GM23338 (cell line): ENCODE data around the gene UIMC1. TPM values are rescaled to one million over a fixed set of nuclear protein-coding genes. Genes with fewer than 3 reads are reported as not detected.
A peak's percentile ranks its signal among the peaks of the same experiment; 100 is the strongest.
"Not testable (repeated sequence)": the region's sequence is repeated elsewhere in the genome, so short reads cannot be mapped to it uniquely, and the experiment has no call there.

Source experiments
- ATAC-seq: fragments of 200-7000 bp; cut with Tn5 transposase; 3 replicates; pipeline ENCODE4 v1.9.1; 2020
- DNase-seq: peaks from one replicate; pipeline ENCODE4 v3.0.0-alpha.2; 2015; ENCODE audit warnings: low spot score
- H2AFZ ChIP-seq: fragments of 200-600 bp; sonication (generic); 2 replicates; pipeline ENCODE4 v1.8.0; 2016; ENCODE audit warnings: antibody characterized with exemption, mild to moderate bottlenecking, moderate library complexity
- H3F3A ChIP-seq: fragments of 200-600 bp; sonication (generic); replicated peaks from 2 replicates; pipeline ENCODE4 v1.8.0; 2017; ENCODE audit warnings: antibody characterized with exemption, mixed run types, low read depth
- H3K27ac ChIP-seq: fragments of 200-600 bp; sonication (generic); 2 replicates; pipeline ENCODE4 v1.6.1; 2016; ENCODE audit warnings: low read depth
- H3K27me3 ChIP-seq: fragments of 200-600 bp; sonication (generic); 2 replicates; pipeline ENCODE4 v1.8.0; 2016; ENCODE audit warnings: mild to moderate bottlenecking, mixed run types, moderate library complexity; ENCODE audit not compliant: insufficient read depth
- H3K36me3 ChIP-seq: fragments of 200-600 bp; sonication (generic); 2 replicates; pipeline ENCODE4 v1.8.0; 2016; ENCODE audit warnings: mild to moderate bottlenecking; ENCODE audit not compliant: insufficient read depth
- H3K4me1 ChIP-seq: fragments of 200-600 bp; sonication (generic); 2 replicates; pipeline ENCODE4 v1.8.0; 2016; ENCODE audit warnings: mild to moderate bottlenecking, moderate library complexity; ENCODE audit not compliant: insufficient read depth
- H3K4me2 ChIP-seq: fragments of 200-600 bp; sonication (generic); 2 replicates; pipeline ENCODE4 v1.7.1; 2017; ENCODE audit warnings: mixed run types
- H3K4me3 ChIP-seq: fragments of 200-600 bp; sonication (generic); 2 replicates; pipeline ENCODE4 v1.6.1; 2016; ENCODE audit warnings: mixed run types
- H3K79me2 ChIP-seq: fragments of 200-600 bp; sonication (generic); replicated peaks from 2 replicates; pipeline ENCODE4 v1.8.0; 2017; ENCODE audit warnings: mild to moderate bottlenecking; ENCODE audit not compliant: insufficient read depth
- H3K9me2 ChIP-seq: fragments of 200-600 bp; sonication (generic); 2 replicates; pipeline ENCODE4 v1.8.0; 2017; ENCODE audit not compliant: insufficient read depth
- H4K20me1 ChIP-seq: fragments of 200-600 bp; sonication (generic); replicated peaks from 2 replicates; pipeline ENCODE4 v1.8.0; 2017; ENCODE audit warnings: mild to moderate bottlenecking; ENCODE audit not compliant: insufficient read depth
- H3K27ac Mint-ChIP-seq: 2 replicates; pipeline ENCODE4 v1.8.0; 2020; ENCODE audit warnings: inconsistent platforms, mild to moderate bottlenecking, moderate library complexity, mixed read lengths
- H3K27me3 Mint-ChIP-seq: 3 replicates; pipeline ENCODE4 v1.8.0; 2022; ENCODE audit warnings: low read depth, mild to moderate bottlenecking, moderate library complexity, mixed read lengths, inconsistent platforms; ENCODE audit not compliant: insufficient read depth, poor library complexity
- H3K36me3 Mint-ChIP-seq: 3 replicates; pipeline ENCODE4 v1.8.0; 2021; ENCODE audit warnings: low read depth, mild to moderate bottlenecking, inconsistent platforms, moderate library complexity, mixed read lengths
- H3K4me1 Mint-ChIP-seq: 3 replicates; pipeline ENCODE4 v1.8.0; 2020; ENCODE audit warnings: mild to moderate bottlenecking, inconsistent platforms, mixed read lengths
- H3K4me3 Mint-ChIP-seq: 3 replicates; pipeline ENCODE4 v1.8.0; 2021; ENCODE audit warnings: moderate library complexity, mild to moderate bottlenecking, inconsistent platforms, mixed read lengths
- H3K9me3 Mint-ChIP-seq: 3 replicates; pipeline ENCODE4 v1.8.0; 2020; ENCODE audit warnings: moderate library complexity, mild to moderate bottlenecking, inconsistent platforms, mixed read lengths
- CREB1 ChIP-seq: fragments of 250-450 bp; sonication (Bioruptor Pico); IDR thresholded peaks from 2 replicates; pipeline ENCODE4 v1.5.0; 2020; ENCODE audit warnings: low read depth, mild to moderate bottlenecking, moderate library complexity
- EZH2phosphoT487 ChIP-seq: fragments of 200-600 bp; sonication (generic); IDR thresholded peaks from one replicate; pipeline ENCODE4 v1.8.1; 2018; ENCODE audit warnings: antibody characterized with exemption; ENCODE audit not compliant: unreplicated experiment
- JUNB ChIP-seq: IDR thresholded peaks from one replicate; pipeline ENCODE4 v1.6.1; 2016; ENCODE audit warnings: antibody characterized with exemption; ENCODE audit not compliant: unreplicated experiment
- NANOG ChIP-seq: IDR thresholded peaks from 2 replicates; pipeline ENCODE4 v1.6.1; 2016; ENCODE audit warnings: antibody characterized with exemption, borderline replicate concordance
- POLR2AphosphoS5 ChIP-seq: IDR thresholded peaks from 2 replicates; pipeline ENCODE4 v1.6.1; 2016; ENCODE audit warnings: antibody characterized with exemption, low read depth
- STAT1 ChIP-seq: IDR thresholded peaks from one replicate; pipeline ENCODE4 v1.6.1; 2016; ENCODE audit warnings: antibody characterized with exemption; ENCODE audit not compliant: unreplicated experiment
- ZNF114 ChIP-seq: fragments of 250-450 bp; sonication (Bioruptor Pico); IDR thresholded peaks from 2 replicates; pipeline ENCODE4 v1.5.0; 2020; ENCODE audit warnings: mild to moderate bottlenecking, moderate library complexity
- polyA plus RNA-seq: library from polyadenylated mRNA; unstranded; fragments of >200 nt; fragmentation: Nextera tagmentation; extraction: Ambion mirVana; gene quantifications from 2 replicates; pipeline ENCODE4 v1.2.1, GENCODE V29; 2016
- total RNA-seq: library from RNA; depleted of rRNA; stranded (reverse); fragments of >200 nt; shearing (Covaris generic); gene quantifications from 2 replicates; pipeline ENCODE4 v1.2.3, GENCODE V29; 2014
- TF ChIP-seq, protein P1 (sequence below), 2 experiments: fragments of 200-600 bp in 1 of 2; sonication (generic) in 1 of 2; conservative IDR thresholded peaks; 2 replicates each; pipeline versions ENCODE4 v1.5.1 to v1.6.1; 2016 to 2017; ENCODE audit warnings: antibody characterized with exemption in 2 of 2, low read depth in 2 of 2, mild to moderate bottlenecking in 2 of 2, moderate library complexity in 1 of 2
- TF ChIP-seq, protein P2 (sequence below): IDR thresholded peaks from one replicate; pipeline ENCODE4 v1.6.1; 2018; ENCODE audit warnings: antibody characterized with exemption; ENCODE audit not compliant: unreplicated experiment
- TF ChIP-seq, protein P3 (sequence below): IDR thresholded peaks from 2 replicates; pipeline ENCODE4 v1.6.1; 2016; ENCODE audit warnings: antibody characterized with exemption

UIMC1 gene
- total and polyA plus RNA-seq, 2 experiments from 2014 or later = 36.4 to 40.1 TPM

DNA sequence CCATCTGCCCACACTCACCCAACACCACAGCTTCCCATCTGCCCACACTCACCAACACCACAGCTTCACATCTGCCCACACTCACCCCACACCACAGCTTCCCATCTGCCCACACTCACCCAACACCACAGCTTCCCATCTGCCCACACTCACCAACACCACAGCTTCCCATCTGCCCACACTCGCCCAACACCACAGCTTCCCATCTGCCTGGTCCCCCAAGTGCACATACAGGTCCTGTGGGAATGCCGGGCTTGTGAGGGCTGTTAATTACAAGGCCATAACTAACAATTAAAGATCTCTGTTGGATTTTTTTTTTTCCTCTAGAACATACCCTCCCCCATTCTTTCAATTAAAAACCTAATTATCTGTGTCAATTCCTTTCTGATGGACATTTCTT is 133.6 kb downstream of the UIMC1 start:
- not testable (repeated sequence) for H3K4me3 ChIP-seq, H3K9me3 Mint-ChIP-seq, H4K20me1 ChIP-seq, H3F3A ChIP-seq, H3K27ac Mint-ChIP-seq, H3K27me3 ChIP-seq, H3K27ac ChIP-seq, H3K36me3 ChIP-seq, H3K4me1 Mint-ChIP-seq, H3K79me2 ChIP-seq, H3K4me2 ChIP-seq, H3K36me3 Mint-ChIP-seq, H2AFZ ChIP-seq, H3K9me2 ChIP-seq, H3K4me1 ChIP-seq, H3K4me3 Mint-ChIP-seq, DNase-seq, ATAC-seq
- peaks cover 18% of the 10 kb centered on the region for H3K27me3 Mint-ChIP-seq

DNA sequence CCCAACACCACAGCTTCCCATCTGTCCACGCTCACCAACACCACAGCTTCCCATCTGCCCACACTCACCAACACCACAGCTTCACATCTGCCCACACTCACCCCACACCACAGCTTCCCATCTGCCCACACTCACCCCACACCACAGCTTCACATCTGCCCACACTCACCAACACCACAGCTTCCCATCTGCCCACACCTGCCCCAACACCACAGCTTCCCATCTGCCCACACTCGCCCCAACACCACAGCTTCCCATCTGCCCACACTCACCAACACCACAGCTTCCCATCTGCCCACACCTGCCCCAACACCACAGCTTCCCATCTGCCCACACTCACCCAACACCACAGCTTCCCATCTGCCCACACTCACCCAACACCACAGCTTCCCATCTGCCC is 134.0 kb downstream of the UIMC1 start:
- not testable (repeated sequence) for H4K20me1 ChIP-seq, H3K4me1 ChIP-seq, H3K27ac ChIP-seq, H3K9me2 ChIP-seq, ATAC-seq, H3K4me3 ChIP-seq, H3K4me1 Mint-ChIP-seq, H3K36me3 Mint-ChIP-seq, H2AFZ ChIP-seq, H3F3A ChIP-seq, H3K27me3 ChIP-seq, H3K4me3 Mint-ChIP-seq, H3K79me2 ChIP-seq, H3K27ac Mint-ChIP-seq, H3K4me2 ChIP-seq, DNase-seq, H3K36me3 ChIP-seq, H3K9me3 Mint-ChIP-seq
- H3K27me3 Mint-ChIP-seq = peaks cover 16% of the 10 kb centered on the region

DNA sequence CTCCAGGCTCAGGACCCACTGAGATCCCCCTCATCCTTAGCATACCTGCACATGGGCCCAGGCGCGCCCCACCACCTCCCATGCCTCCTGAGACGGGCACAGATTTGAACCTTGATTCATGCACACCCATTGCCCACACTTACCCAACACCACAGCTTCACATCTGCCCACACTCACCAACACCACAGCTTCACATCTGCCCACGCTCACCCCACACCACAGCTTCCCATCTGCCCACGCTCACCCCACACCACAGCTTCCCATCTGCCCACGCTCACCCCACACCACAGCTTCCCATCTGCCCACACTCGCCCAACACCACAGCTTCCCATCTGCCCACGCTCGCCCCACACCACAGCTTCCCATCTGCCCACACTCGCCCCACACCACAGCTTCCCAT is 135.9 kb downstream of the UIMC1 start:
- H3K4me2 ChIP-seq, H3K9me3 Mint-ChIP-seq, H3K4me1 ChIP-seq, H3K27me3 ChIP-seq, H3K9me2 ChIP-seq, H3K4me3 ChIP-seq, H2AFZ ChIP-seq, H3K27ac Mint-ChIP-seq, DNase-seq, ATAC-seq, H3K79me2 ChIP-seq, H3K36me3 Mint-ChIP-seq, H3K36me3 ChIP-seq, H3K4me3 Mint-ChIP-seq, H3K27ac ChIP-seq, H4K20me1 ChIP-seq, H3F3A ChIP-seq: not testable (repeated sequence)
- peaks cover 22% of the 10 kb centered on the region for H3K4me1 Mint-ChIP-seq
- peaks cover 11% of the 10 kb centered on the region for H3K27me3 Mint-ChIP-seq

DNA sequence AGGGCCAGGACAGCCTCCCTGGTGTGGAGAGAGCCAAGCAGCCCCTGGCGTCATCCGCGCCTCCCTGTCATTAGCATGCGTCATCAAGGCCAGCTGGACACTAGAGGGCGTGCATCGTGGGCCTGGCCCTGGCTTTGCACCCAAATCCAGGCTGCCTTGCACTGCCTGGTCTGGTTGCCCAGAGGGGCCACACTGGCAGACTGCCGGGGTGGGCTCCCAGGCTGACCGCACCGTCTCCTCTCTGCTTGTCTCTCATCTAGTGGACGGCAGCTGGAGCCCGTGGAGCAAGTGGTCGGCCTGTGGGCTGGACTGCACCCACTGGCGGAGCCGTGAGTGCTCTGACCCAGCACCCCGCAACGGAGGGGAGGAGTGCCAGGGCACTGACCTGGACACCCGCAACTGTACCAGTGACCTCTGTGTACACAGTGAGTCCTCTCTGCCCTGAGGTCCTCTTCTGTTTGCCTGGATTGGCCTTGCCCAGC is 136.4 kb downstream of the UIMC1 start:
- DNase-seq = peak; percentile 84
- H3K4me3 ChIP-seq = no peak overlapping the region
- no peaks in the 10 kb centered on the region for H3F3A ChIP-seq
- no peak overlapping the region for H2AFZ ChIP-seq
- no peaks in the 10 kb centered on the region for H3K4me1 ChIP-seq
- H3K4me3 Mint-ChIP-seq = no peak overlapping the region
- H3K9me3 Mint-ChIP-seq = no peaks in the 10 kb centered on the region; the same call in 2 of the 3 replicates
- peaks cover 10% of the 10 kb centered on the region for H3K27me3 Mint-ChIP-seq
- H3K36me3 ChIP-seq = no peaks in the 10 kb centered on the region
- no peaks in the 10 kb centered on the region for H3K36me3 Mint-ChIP-seq
- H3K79me2 ChIP-seq = no peaks in the 10 kb centered on the region
- peaks cover 24% of the 10 kb centered on the region for H3K4me1 Mint-ChIP-seq
- H3K9me2 ChIP-seq = no peaks in the 10 kb centered on the region
- no peaks in the 10 kb centered on the region for H3K27me3 ChIP-seq
- no peak overlapping the region for H3K27ac ChIP-seq
- no peak overlapping the region for H3K4me2 ChIP-seq
- H3K27ac Mint-ChIP-seq = no peak overlapping the region
- peak; percentile 82 for ATAC-seq
- no peaks in the 10 kb centered on the region for H4K20me1 ChIP-seq
- TF ChIP-seq STAT1 = no peak
- no peak for TF ChIP-seq EZH2phosphoT487
- TF ChIP-seq CREB1 = peak; percentile 91
- TF ChIP-seq, protein P1, sequence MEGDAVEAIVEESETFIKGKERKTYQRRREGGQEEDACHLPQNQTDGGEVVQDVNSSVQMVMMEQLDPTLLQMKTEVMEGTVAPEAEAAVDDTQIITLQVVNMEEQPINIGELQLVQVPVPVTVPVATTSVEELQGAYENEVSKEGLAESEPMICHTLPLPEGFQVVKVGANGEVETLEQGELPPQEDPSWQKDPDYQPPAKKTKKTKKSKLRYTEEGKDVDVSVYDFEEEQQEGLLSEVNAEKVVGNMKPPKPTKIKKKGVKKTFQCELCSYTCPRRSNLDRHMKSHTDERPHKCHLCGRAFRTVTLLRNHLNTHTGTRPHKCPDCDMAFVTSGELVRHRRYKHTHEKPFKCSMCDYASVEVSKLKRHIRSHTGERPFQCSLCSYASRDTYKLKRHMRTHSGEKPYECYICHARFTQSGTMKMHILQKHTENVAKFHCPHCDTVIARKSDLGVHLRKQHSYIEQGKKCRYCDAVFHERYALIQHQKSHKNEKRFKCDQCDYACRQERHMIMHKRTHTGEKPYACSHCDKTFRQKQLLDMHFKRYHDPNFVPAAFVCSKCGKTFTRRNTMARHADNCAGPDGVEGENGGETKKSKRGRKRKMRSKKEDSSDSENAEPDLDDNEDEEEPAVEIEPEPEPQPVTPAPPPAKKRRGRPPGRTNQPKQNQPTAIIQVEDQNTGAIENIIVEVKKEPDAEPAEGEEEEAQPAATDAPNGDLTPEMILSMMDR (conservative IDR thresholded peaks at IDR 0.05; ENCODE audit: low read depth in 2 of 2) = peak; percentile 66 to 94
- TF ChIP-seq ZNF114 (CRISPR knock-in tag) = no peak
- TF ChIP-seq, protein P2, sequence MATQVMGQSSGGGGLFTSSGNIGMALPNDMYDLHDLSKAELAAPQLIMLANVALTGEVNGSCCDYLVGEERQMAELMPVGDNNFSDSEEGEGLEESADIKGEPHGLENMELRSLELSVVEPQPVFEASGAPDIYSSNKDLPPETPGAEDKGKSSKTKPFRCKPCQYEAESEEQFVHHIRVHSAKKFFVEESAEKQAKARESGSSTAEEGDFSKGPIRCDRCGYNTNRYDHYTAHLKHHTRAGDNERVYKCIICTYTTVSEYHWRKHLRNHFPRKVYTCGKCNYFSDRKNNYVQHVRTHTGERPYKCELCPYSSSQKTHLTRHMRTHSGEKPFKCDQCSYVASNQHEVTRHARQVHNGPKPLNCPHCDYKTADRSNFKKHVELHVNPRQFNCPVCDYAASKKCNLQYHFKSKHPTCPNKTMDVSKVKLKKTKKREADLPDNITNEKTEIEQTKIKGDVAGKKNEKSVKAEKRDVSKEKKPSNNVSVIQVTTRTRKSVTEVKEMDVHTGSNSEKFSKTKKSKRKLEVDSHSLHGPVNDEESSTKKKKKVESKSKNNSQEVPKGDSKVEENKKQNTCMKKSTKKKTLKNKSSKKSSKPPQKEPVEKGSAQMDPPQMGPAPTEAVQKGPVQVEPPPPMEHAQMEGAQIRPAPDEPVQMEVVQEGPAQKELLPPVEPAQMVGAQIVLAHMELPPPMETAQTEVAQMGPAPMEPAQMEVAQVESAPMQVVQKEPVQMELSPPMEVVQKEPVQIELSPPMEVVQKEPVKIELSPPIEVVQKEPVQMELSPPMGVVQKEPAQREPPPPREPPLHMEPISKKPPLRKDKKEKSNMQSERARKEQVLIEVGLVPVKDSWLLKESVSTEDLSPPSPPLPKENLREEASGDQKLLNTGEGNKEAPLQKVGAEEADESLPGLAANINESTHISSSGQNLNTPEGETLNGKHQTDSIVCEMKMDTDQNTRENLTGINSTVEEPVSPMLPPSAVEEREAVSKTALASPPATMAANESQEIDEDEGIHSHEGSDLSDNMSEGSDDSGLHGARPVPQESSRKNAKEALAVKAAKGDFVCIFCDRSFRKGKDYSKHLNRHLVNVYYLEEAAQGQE = no peak
- TF ChIP-seq POLR2AphosphoS5 = peak; percentile 29; the same call in 1 of the 2 replicates
- no peak for TF ChIP-seq NANOG
- TF ChIP-seq JUNB = no peak
- TF ChIP-seq, protein P3, sequence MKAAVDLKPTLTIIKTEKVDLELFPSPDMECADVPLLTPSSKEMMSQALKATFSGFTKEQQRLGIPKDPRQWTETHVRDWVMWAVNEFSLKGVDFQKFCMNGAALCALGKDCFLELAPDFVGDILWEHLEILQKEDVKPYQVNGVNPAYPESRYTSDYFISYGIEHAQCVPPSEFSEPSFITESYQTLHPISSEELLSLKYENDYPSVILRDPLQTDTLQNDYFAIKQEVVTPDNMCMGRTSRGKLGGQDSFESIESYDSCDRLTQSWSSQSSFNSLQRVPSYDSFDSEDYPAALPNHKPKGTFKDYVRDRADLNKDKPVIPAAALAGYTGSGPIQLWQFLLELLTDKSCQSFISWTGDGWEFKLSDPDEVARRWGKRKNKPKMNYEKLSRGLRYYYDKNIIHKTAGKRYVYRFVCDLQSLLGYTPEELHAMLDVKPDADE = no peak
